Activated T-cell treated with anti-CD3 and anti-CD28 coated beads, Interleukin-2, amount 50 U/mL, for 24 hours (primary cell): ENCODE data around the gene CHN2.

Source experiments
- DNase-seq: peaks from one replicate; pipeline ENCODE4 v3.0.0-alpha.2; 2020
- H3K27ac Mint-ChIP-seq: 2 replicates; pipeline ENCODE4 v1.8.0; 2020; ENCODE audit warnings: mild to moderate bottlenecking, mixed read lengths
- H3K27me3 Mint-ChIP-seq: 2 replicates; pipeline ENCODE4 v1.8.0; 2020; ENCODE audit warnings: mixed read lengths
- H3K36me3 Mint-ChIP-seq: 2 replicates; pipeline ENCODE4 v1.8.0; 2020; ENCODE audit warnings: low read depth, mixed read lengths
- H3K4me1 Mint-ChIP-seq: 2 replicates; pipeline ENCODE4 v1.8.0; 2020; ENCODE audit warnings: low read depth, mixed read lengths
- H3K4me3 Mint-ChIP-seq: 2 replicates; pipeline ENCODE4 v1.8.0; 2020; ENCODE audit warnings: mild to moderate bottlenecking, moderate library complexity, mixed read lengths
- H3K9me3 Mint-ChIP-seq: 2 replicates; pipeline ENCODE4 v1.8.0; 2020; ENCODE audit warnings: mixed read lengths

CHN2 gene

GRCh38 chr7:29359482-29360093, 165.0 kb downstream of the CHN2 start:
- DNase-seq, result no peak
- H3K36me3 Mint-ChIP-seq, result no peaks in the 10 kb centered on the region
- H3K4me1 Mint-ChIP-seq, result no peaks in the 10 kb centered on the region
- no peaks in the 10 kb centered on the region for H3K27me3 Mint-ChIP-seq
- H3K4me3 Mint-ChIP-seq, result no peak overlapping the region
- no peaks in the 10 kb centered on the region for H3K9me3 Mint-ChIP-seq
- H3K27ac Mint-ChIP-seq, result no peak overlapping the region

DNA sequence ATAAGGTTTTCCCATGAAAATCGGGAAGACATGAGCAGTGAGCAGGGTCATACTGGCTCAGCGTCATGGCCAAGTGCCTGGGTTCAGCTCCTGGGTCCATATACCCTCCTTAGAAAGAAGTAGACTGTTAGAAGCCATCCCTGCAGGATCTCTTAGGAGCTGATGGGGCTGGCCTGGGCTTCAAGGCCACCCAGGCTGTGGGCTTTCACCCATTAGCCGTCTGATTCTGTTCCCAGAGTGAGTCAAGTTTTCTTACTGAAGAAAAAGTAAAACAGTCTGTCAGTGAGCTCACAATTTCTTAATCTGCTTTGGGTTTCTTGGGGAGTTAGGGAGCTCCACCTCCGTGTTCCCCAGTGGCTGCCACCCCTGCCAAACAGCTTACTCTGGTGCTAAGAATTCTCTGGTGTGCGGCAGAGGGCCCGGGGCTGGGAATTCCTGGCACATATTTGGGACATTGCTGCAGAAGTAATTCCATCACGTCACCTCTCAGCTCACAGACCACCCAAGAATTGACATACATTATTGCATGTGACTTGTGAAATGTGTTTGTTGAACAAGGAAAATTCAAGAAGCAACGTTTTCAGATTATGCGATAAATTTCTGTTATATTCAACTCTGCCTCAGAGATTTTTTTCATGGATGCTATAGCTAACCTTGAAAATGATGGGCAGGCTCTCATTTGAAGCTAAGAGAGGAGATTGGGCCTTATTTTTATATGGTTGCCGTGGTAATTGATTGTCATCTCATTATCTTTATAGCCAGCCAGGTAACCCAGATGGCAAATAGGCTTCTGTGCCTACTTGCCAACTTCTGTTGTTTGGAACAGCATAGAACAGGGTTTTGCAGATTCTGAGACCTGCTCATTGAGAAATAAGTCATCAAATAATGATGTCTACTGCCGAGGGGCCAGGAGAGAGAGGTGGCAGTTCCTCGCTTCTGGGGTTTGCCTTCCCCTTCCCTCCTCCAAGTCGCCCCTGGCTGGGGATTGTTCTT, 166.4 kb downstream of the CHN2 start:
- H3K36me3 Mint-ChIP-seq, result no peaks in the 10 kb centered on the region
- no peak overlapping the region for H3K4me3 Mint-ChIP-seq
- H3K4me1 Mint-ChIP-seq, result no peaks in the 10 kb centered on the region
- no peaks in the 10 kb centered on the region for H3K27me3 Mint-ChIP-seq
- no peaks in the 10 kb centered on the region for H3K9me3 Mint-ChIP-seq
- no peak for DNase-seq
- H3K27ac Mint-ChIP-seq, result no peak overlapping the region

- no peak overlapping the region for H3K27ac Mint-ChIP-seq
- no peak for DNase-seq
- H3K27me3 Mint-ChIP-seq, result no peaks in the 10 kb centered on the region
- H3K36me3 Mint-ChIP-seq, result no peaks in the 10 kb centered on the region
- no peak overlapping the region for H3K4me3 Mint-ChIP-seq
- H3K9me3 Mint-ChIP-seq, result no peaks in the 10 kb centered on the region
- H3K4me1 Mint-ChIP-seq, result no peaks in the 10 kb centered on the region
Measured at GRCh38 chr7:29362380-29362779, 167.8 kb downstream of the CHN2 start.

- Mint-ChIP-seq H3K4me3 (no peak overlapping the region), H3K36me3 (no peaks in the 10 kb centered on the region), H3K9me3 (no peaks in the 10 kb centered on the region), H3K4me1 (no peaks in the 10 kb centered on the region), H3K27ac (no peak overlapping the region), H3K27me3 (no peaks in the 10 kb centered on the region)
- no peak for DNase-seq
Measured at GRCh38 chr7:29363636-29364425, 169.3 kb downstream of the CHN2 start.

- no peak for DNase-seq
- H3K4me3 Mint-ChIP-seq, result no peak overlapping the region
- no peak overlapping the region for H3K27ac Mint-ChIP-seq
- no peaks in the 10 kb centered on the region for H3K36me3 Mint-ChIP-seq
- no peaks in the 10 kb centered on the region for H3K27me3 Mint-ChIP-seq
- H3K9me3 Mint-ChIP-seq, result no peaks in the 10 kb centered on the region
- no peaks in the 10 kb centered on the region for H3K4me1 Mint-ChIP-seq
Measured at GRCh38 chr7:29364661-29365060, 170.1 kb downstream of the CHN2 start.

GRCh38 chr7:29365423-29365822, 170.8 kb downstream of the CHN2 start:
- H3K27me3 Mint-ChIP-seq, result no peaks in the 10 kb centered on the region

DNA sequence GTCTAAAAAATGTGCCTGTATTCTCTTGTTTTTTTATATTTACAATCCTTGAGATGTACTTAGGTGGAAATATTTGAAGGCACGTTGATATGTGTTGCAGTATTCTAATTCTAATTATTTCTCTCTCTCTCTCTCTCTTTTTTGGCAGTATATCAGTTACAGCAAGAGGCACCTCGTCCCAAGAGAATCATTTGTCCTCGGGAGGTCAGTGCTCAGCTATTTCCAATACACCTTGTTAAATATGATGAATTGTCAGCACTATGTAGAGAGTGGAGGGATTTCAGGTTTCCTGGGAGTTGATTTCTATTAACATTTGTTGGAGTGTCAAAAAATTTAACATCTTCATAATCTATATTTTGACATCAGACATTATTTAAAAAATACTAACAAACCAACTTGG, 173.2 kb downstream of the CHN2 start:
- no peak overlapping the region for H3K27ac Mint-ChIP-seq
- no peaks in the 10 kb centered on the region for H3K36me3 Mint-ChIP-seq
- no peak for DNase-seq
- no peaks in the 10 kb centered on the region for H3K4me1 Mint-ChIP-seq
- H3K9me3 Mint-ChIP-seq, result no peaks in the 10 kb centered on the region
- no peaks in the 10 kb centered on the region for H3K27me3 Mint-ChIP-seq
- no peak overlapping the region for H3K4me3 Mint-ChIP-seq

More at GRCh38 chr7:29365423-29365822, 170.8 kb downstream of the CHN2 start:
- Mint-ChIP-seq H3K4me3 (no peak overlapping the region), H3K9me3 (no peaks in the 10 kb centered on the region), H3K4me1 (no peaks in the 10 kb centered on the region), H3K27ac (no peak overlapping the region), H3K36me3 (no peaks in the 10 kb centered on the region)
- no peak for DNase-seq

GRCh38 chr7:29369909-29370488, 175.4 kb downstream of the CHN2 start:
- H3K27ac Mint-ChIP-seq, result no peak overlapping the region
- DNase-seq, result no peak

GRCh38 chr7:29370531-29371314, 176.1 kb downstream of the CHN2 start:
- Mint-ChIP-seq H3K27ac (no peak overlapping the region), H3K9me3 (no peaks in the 10 kb centered on the region), H3K36me3 (no peaks in the 10 kb centered on the region), H3K4me3 (no peak overlapping the region), H3K4me1 (no peaks in the 10 kb centered on the region), H3K27me3 (no peaks in the 10 kb centered on the region)
- no peak for DNase-seq

More at GRCh38 chr7:29369909-29370488, 175.4 kb downstream of the CHN2 start:
- Mint-ChIP-seq H3K9me3 (no peaks in the 10 kb centered on the region), H3K36me3 (no peaks in the 10 kb centered on the region), H3K4me3 (no peak overlapping the region), H3K4me1 (no peaks in the 10 kb centered on the region), H3K27me3 (no peaks in the 10 kb centered on the region)

DNA sequence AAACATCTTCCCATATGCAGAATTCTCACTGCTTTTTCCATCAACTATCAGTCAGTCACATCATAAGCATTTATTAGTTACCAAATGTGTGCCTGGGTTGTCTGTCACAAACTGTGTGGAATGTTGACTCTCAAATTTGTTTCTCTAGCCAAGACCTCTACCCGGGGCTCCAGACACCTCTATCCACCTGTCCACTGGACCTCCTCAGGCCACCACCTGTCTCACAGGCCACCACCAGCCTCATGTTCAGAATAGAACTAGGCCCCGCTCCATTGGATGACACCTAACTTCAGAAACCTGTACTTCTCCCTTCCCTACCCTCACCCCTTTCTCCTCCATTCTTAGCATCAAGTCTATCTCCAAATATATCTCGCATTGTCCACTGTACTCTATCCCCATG, 176.9 kb downstream of the CHN2 start:
- DNase-seq, result no peak
- Mint-ChIP-seq H3K27me3 (no peaks in the 10 kb centered on the region), H3K36me3 (no peaks in the 10 kb centered on the region), H3K4me1 (no peaks in the 10 kb centered on the region), H3K4me3 (no peak overlapping the region), H3K27ac (no peak overlapping the region), H3K9me3 (no peaks in the 10 kb centered on the region)

DNA sequence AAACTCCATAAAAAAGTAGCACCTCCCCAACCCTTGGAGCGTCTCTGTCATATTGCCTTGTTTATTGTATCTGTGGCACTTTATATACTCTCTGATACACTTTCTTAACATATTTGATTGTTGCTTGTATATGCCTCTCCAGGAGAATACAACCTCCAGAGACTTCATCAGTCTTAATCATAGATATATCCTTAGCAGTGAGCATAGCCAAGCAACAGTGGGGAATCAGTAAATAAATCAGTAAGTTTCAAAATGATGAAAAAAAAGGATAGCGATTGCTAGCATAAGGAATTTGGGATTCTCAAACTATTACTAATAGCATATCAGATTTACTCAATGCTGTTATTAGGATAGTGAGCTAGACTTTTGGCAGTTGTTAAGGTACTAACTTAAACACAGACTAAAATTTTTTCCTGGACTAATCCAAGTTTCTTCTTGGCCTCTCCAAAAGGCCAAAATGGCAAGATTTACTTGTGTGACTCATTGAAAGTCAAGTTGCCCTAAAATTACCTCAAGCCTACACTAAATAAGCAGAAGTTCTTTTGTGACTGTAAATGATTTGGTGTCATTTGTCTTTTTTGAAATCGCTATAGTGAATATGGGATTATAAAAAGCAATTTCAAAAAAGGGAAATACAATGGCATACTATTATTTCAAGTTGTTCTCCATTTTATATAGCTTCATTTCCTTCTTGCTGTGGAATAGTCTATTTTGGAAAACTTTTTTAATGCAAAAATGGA, 177.9 kb downstream of the CHN2 start:
- DNase-seq, result no peak
- Mint-ChIP-seq H3K27ac (no peak overlapping the region), H3K9me3 (no peaks in the 10 kb centered on the region), H3K27me3 (no peaks in the 10 kb centered on the region), H3K4me1 (no peaks in the 10 kb centered on the region), H3K36me3 (no peaks in the 10 kb centered on the region), H3K4me3 (no peak overlapping the region)

DNA sequence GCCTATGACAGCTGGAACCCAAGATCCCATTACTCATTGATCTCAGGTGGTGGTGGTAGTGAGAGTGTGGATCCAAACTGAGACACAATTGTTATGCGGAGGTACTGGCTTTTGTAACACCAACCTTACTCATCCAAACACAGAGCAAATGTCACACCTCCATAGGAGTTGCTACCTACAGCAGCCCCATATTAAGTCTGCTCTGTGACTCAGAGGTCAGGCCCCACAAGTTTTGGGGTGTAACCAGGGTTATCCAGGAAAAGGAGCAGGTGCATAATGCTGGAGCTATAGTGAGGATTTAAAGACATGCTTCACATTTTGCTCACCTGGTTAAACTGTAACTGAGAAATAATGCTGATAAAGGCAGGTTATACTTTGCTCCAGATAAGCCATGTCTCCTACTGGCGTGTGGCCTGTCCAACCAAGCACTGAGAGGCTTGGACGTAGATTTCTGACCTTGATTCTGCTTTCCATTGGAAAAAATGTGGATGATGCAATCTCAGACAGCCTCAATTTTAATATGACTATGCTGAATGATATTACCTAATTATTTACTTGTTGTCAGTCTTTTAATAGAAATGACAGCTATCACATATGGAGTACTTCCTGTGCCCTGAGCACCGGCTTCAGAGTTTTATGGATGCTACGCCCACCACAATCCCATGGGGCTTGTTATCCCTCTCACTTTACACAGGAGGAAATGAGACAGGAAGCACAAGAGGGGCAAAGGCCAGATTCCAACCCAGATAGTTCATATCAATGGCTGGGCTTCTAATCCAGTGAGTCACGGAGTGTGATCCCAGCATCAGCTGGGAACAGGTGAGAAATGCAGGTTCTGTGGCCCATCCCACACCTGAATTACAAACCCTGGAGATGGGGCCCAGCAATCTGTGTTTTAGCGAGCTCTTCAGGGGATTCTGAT, 181.3 kb downstream of the CHN2 start:
- no peak for DNase-seq
- no peak overlapping the region for H3K4me3 Mint-ChIP-seq
- no peaks in the 10 kb centered on the region for H3K4me1 Mint-ChIP-seq
- no peaks in the 10 kb centered on the region for H3K36me3 Mint-ChIP-seq
- no peak overlapping the region for H3K27ac Mint-ChIP-seq
- H3K9me3 Mint-ChIP-seq, result no peaks in the 10 kb centered on the region
- H3K27me3 Mint-ChIP-seq, result no peaks in the 10 kb centered on the region
